H9 (cell line): ENCODE data around the gene EZH2. TPM values are rescaled to one million over a fixed set of nuclear protein-coding genes. Genes with fewer than 3 reads are reported as not detected.

Experiments
- DNase-seq: peaks from one replicate; pipeline ENCODE4 v3.0.0-alpha.2; 2017
- H2AFZ ChIP-seq: one replicate; pipeline ENCODE4 v1.6.1; 2013; ENCODE audit warnings: mild to moderate bottlenecking, low read length, control low read depth, moderate library complexity
- H2AK5ac ChIP-seq: 2 replicates; pipeline ENCODE4 v1.6.1; 2013; ENCODE audit warnings: low read length, control low read depth, mixed read lengths; ENCODE audit not compliant: insufficient read length
- H2BK120ac ChIP-seq: one replicate; pipeline ENCODE4 v1.6.1; 2013; ENCODE audit warnings: low read depth, mild to moderate bottlenecking, low read length, control low read depth, inconsistent platforms; ENCODE audit not compliant: poor library complexity, severe bottlenecking
- H2BK12ac ChIP-seq: 2 replicates; pipeline ENCODE4 v1.6.1; 2013; ENCODE audit warnings: low read length, control low read depth, mixed read lengths, low read depth; ENCODE audit not compliant: insufficient read length
- H2BK15ac ChIP-seq: 2 replicates; pipeline ENCODE4 v1.6.1; 2013; ENCODE audit warnings: low read depth, low read length, control low read depth
- H2BK20ac ChIP-seq: one replicate; pipeline ENCODE4 v1.6.1; 2013; ENCODE audit warnings: low read depth, mild to moderate bottlenecking, low read length, control low read depth, inconsistent platforms; ENCODE audit not compliant: poor library complexity, severe bottlenecking
- H2BK5ac ChIP-seq: 2 replicates; pipeline ENCODE4 v1.6.1; 2013; ENCODE audit warnings: low read length, control low read depth, mixed read lengths; ENCODE audit not compliant: insufficient read length
- H3K14ac ChIP-seq: 2 replicates; pipeline ENCODE4 v1.6.1; 2013; ENCODE audit warnings: low read length, control low read depth; ENCODE audit not compliant: insufficient read depth
- H3K18ac ChIP-seq: 2 replicates; pipeline ENCODE4 v1.6.1; 2013; ENCODE audit warnings: low read depth, mild to moderate bottlenecking, mixed read lengths, low read length, control low read depth; ENCODE audit not compliant: insufficient read length
- H3K23ac ChIP-seq: 2 replicates; pipeline ENCODE4 v1.6.1; 2013; ENCODE audit warnings: low read length, control low read depth, mixed read lengths, low read depth; ENCODE audit not compliant: insufficient read length
- H3K23me2 ChIP-seq: 2 replicates; pipeline ENCODE4 v1.6.1; 2013; ENCODE audit warnings: low read depth, mild to moderate bottlenecking, mixed read lengths, low read length, control low read depth; ENCODE audit not compliant: insufficient read length, poor library complexity, severe bottlenecking
- H3K27ac ChIP-seq: 2 replicates; pipeline ENCODE4 v1.5.1; 2013; ENCODE audit warnings: low read length, control low read depth, mixed read lengths, low read depth; ENCODE audit not compliant: insufficient read length
- H3K27me3 ChIP-seq: 2 replicates; pipeline ENCODE4 v1.6.1; 2013; ENCODE audit warnings: low read length, control low read depth, inconsistent platforms; ENCODE audit not compliant: insufficient read depth
- H3K4ac ChIP-seq: 2 replicates; pipeline ENCODE4 v1.6.1; 2013; ENCODE audit warnings: low read depth, mild to moderate bottlenecking, control low read depth, inconsistent platforms, low read length, moderate library complexity
- H3K4me1 ChIP-seq: 2 replicates; pipeline ENCODE4 v1.6.1; 2013; ENCODE audit warnings: low read length, control low read depth, inconsistent platforms; ENCODE audit not compliant: insufficient read depth
- H3K4me2 ChIP-seq: 2 replicates; pipeline ENCODE4 v1.6.1; 2013; ENCODE audit warnings: low read length, control low read depth, mixed read lengths; ENCODE audit not compliant: insufficient read length, insufficient read depth
- H3K56ac ChIP-seq: 2 replicates; pipeline ENCODE4 v1.6.1; 2013; ENCODE audit warnings: low read depth, mild to moderate bottlenecking, mixed read lengths, low read length, control low read depth; ENCODE audit not compliant: insufficient read length
- H3K79me1 ChIP-seq: 2 replicates; pipeline ENCODE4 v1.6.1; 2013; ENCODE audit warnings: low read depth, mild to moderate bottlenecking, moderate library complexity, low read length, control low read depth, inconsistent platforms; ENCODE audit not compliant: insufficient read depth, poor library complexity, severe bottlenecking
- H3K79me2 ChIP-seq: 2 replicates; pipeline ENCODE4 v1.6.1; 2013; ENCODE audit warnings: low read length, control low read depth, inconsistent platforms; ENCODE audit not compliant: insufficient read depth
- H3K9ac ChIP-seq: 2 replicates; pipeline ENCODE4 v1.6.1; 2013; ENCODE audit warnings: low read length, control low read depth, mixed read lengths; ENCODE audit not compliant: insufficient read length; ENCODE audit errors: extremely low read depth
- H3K9me3 ChIP-seq: one replicate; pipeline ENCODE4 v1.6.1; 2013; ENCODE audit warnings: low read depth, low read length, inconsistent platforms; ENCODE audit not compliant: control insufficient read depth
- H3T11ph ChIP-seq: one replicate; pipeline ENCODE4 v1.6.1; 2013; ENCODE audit warnings: mild to moderate bottlenecking, low read length, control low read depth, inconsistent platforms
- H4K20me1 ChIP-seq: one replicate; pipeline ENCODE4 v1.6.1; 2013; ENCODE audit not compliant: control insufficient read depth, insufficient read length, insufficient read depth
- H4K5ac ChIP-seq: 2 replicates; pipeline ENCODE4 v1.6.1; 2013; ENCODE audit warnings: low read depth, mild to moderate bottlenecking, mixed read lengths, low read length, control low read depth; ENCODE audit not compliant: insufficient read length
- H4K8ac ChIP-seq: replicated peaks from 2 replicates; pipeline ENCODE4 v1.6.1; 2013; ENCODE audit warnings: low read length, control low read depth, mixed read lengths, low read depth; ENCODE audit not compliant: insufficient read length
- H4K91ac ChIP-seq: 2 replicates; pipeline ENCODE4 v1.6.1; 2013; ENCODE audit warnings: low read depth, mild to moderate bottlenecking, moderate library complexity, mixed read lengths, low read length, control low read depth; ENCODE audit not compliant: insufficient read length
- H3K27ac Mint-ChIP-seq, 3 experiments: 2 replicates in 2 of 3; 3 replicates in 1 of 3; pipeline ENCODE4 v1.8.0; 2020 to 2021; ENCODE audit warnings: mixed read lengths in 3 of 3, mild to moderate bottlenecking in 1 of 3, moderate library complexity in 1 of 3
- H3K27me3 Mint-ChIP-seq: 2 replicates; pipeline ENCODE4 v1.8.0; 2021; ENCODE audit warnings: low read depth, mild to moderate bottlenecking, moderate library complexity, mixed read lengths
- H3K36me3 Mint-ChIP-seq, 3 experiments: 2 replicates in 2 of 3; 3 replicates in 1 of 3; pipeline ENCODE4 v1.8.0; 2020 to 2021; ENCODE audit warnings: low read depth in 3 of 3, mixed read lengths in 3 of 3; ENCODE audit not compliant: insufficient read depth in 1 of 3
- H3K4me1 Mint-ChIP-seq, 2 experiments: 2 replicates each; pipeline ENCODE4 v1.8.0; 2020; ENCODE audit warnings: mixed read lengths in 2 of 2
- H3K4me3 Mint-ChIP-seq, 2 experiments: 2 replicates in 1 of 2; 3 replicates in 1 of 2; pipeline ENCODE4 v1.8.0; 2020 to 2021; ENCODE audit warnings: mild to moderate bottlenecking in 2 of 2, mixed read lengths in 2 of 2, moderate library complexity in 1 of 2
- H3K9me3 Mint-ChIP-seq, 2 experiments: 2 replicates in 1 of 2; 3 replicates in 1 of 2; pipeline ENCODE4 v1.8.0; 2020; ENCODE audit warnings: mild to moderate bottlenecking in 2 of 2, mixed read lengths in 2 of 2, moderate library complexity in 1 of 2
- WGBS: extraction: QIAGEN DNeasy Blood & Tissue Kit; methylation state at CpG from one replicate; pipeline ENCODE4 v1.1.7; 2013; ENCODE audit warnings: missing lambda C conversion rate, low lambda C conversion rate, mixed read lengths; ENCODE audit not compliant: insufficient read length; ENCODE audit errors: extremely low coverage; 5-methylcytosine and 5-hydroxymethylcytosine counted together
- total RNA-seq: library from RNA; stranded (reverse); gene quantifications from 2 replicates; pipeline ENCODE4 v1.2.1, GENCODE V29; 2021
- TF ChIP-seq, protein P1 (sequence below): fragments of 200-600 bp; sonication (generic); conservative IDR thresholded peaks from 3 replicates; pipeline ENCODE4 v1.8.0; 2021; ENCODE audit warnings: antibody characterized with exemption, mild to moderate bottlenecking

Gene EZH2
- total RNA-seq, 1 experiment from 2014 or later: 41.3 TPM

DNA sequence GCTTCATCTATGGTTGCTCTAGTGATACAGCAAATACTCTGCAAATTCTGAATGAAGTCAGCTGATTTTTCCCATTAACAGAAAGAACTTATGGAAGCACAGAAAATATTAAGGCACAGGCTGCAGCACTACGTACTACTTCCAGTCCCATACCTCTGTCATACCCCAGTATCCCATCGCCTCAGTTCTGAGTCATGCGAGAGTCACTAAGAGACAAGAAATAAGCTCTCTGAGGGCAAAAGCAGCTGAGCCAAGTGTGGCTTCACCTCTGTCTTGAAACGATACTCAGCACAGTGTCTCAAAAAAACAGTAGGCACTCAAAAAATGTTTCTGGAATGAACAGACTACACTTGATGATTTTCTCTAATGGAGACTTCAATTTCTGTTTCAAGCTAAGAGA lies 48.2 kb downstream of the EZH2 start:
- Mint-ChIP-seq H3K4me1 (no peaks in the 10 kb centered on the region), H3K27me3 (no peaks in the 10 kb centered on the region), H3K9me3 (no peaks in the 10 kb centered on the region), H3K27ac (peak overlapping the region in 1 of 3 experiments; percentile 41; a peak in 3 of 7 replicates), H3K4me3 (no peak overlapping the region), H3K36me3 (peaks cover 7 to 34% (median 30%) of the 10 kb centered on the region in 3 experiments; a peak in 5 of 7 replicates)
- H3K23me2 ChIP-seq: no peaks in the 10 kb centered on the region
- no peak overlapping the region for H4K8ac ChIP-seq
- no peak for DNase-seq
- no peak overlapping the region for H3K27ac ChIP-seq
- no peaks in the 10 kb centered on the region for H3K79me2 ChIP-seq
- no peak overlapping the region for H2BK15ac ChIP-seq
- no peak overlapping the region for H2BK12ac ChIP-seq
- no peak overlapping the region for H4K5ac ChIP-seq
- H2BK5ac ChIP-seq: no peak overlapping the region
- no peaks in the 10 kb centered on the region for H3K27me3 ChIP-seq
- no peak overlapping the region for H2AK5ac ChIP-seq
- no peak overlapping the region for H3K9ac ChIP-seq
- no peak overlapping the region for H3K56ac ChIP-seq
- H3K14ac ChIP-seq: no peak overlapping the region
- no CpG with 5 or more reads among the region's 4 CpGs for WGBS
- no peaks in the 10 kb centered on the region for H4K20me1 ChIP-seq
- TF ChIP-seq, protein P1, sequence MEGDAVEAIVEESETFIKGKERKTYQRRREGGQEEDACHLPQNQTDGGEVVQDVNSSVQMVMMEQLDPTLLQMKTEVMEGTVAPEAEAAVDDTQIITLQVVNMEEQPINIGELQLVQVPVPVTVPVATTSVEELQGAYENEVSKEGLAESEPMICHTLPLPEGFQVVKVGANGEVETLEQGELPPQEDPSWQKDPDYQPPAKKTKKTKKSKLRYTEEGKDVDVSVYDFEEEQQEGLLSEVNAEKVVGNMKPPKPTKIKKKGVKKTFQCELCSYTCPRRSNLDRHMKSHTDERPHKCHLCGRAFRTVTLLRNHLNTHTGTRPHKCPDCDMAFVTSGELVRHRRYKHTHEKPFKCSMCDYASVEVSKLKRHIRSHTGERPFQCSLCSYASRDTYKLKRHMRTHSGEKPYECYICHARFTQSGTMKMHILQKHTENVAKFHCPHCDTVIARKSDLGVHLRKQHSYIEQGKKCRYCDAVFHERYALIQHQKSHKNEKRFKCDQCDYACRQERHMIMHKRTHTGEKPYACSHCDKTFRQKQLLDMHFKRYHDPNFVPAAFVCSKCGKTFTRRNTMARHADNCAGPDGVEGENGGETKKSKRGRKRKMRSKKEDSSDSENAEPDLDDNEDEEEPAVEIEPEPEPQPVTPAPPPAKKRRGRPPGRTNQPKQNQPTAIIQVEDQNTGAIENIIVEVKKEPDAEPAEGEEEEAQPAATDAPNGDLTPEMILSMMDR: no peak
- no peak overlapping the region for H4K91ac ChIP-seq
- no peak overlapping the region for H2AFZ ChIP-seq
- H2BK20ac ChIP-seq: no peak overlapping the region
- no peak overlapping the region for H3K23ac ChIP-seq
- peaks cover 13% of the 10 kb centered on the region for H3K79me1 ChIP-seq
- H3K4me2 ChIP-seq: no peak overlapping the region
- H3T11ph ChIP-seq: no peak overlapping the region
- H3K9me3 ChIP-seq: no peaks in the 10 kb centered on the region
- H3K4me1 ChIP-seq: no peaks in the 10 kb centered on the region
- no peak overlapping the region for H2BK120ac ChIP-seq
- no peak overlapping the region for H3K4ac ChIP-seq
- no peak overlapping the region for H3K18ac ChIP-seq
